IPS DF 6.9 (cell line): ENCODE results near the gene TNFRSF8.

ENCODE experiments used
- DNase-seq: peaks from one replicate; pipeline ENCODE4 v3.0.0-alpha.2; 2013; ENCODE audit warnings: low read depth, low spot score
- H3K27ac ChIP-seq: one replicate; pipeline ENCODE4 v1.5.1; 2013; ENCODE audit warnings: low read length, control low read depth
- H3K27me3 ChIP-seq: 2 replicates; pipeline ENCODE4 v1.6.1; 2013; ENCODE audit warnings: mild to moderate bottlenecking, low read length; ENCODE audit not compliant: control insufficient read depth, insufficient read depth
- H3K36me3 ChIP-seq: 2 replicates; pipeline ENCODE4 v1.6.1; 2013; ENCODE audit warnings: low read length; ENCODE audit not compliant: control insufficient read depth, insufficient read depth
- H3K4me1 ChIP-seq: 2 replicates; pipeline ENCODE4 v1.6.1; 2013; ENCODE audit warnings: low read length; ENCODE audit not compliant: control insufficient read depth, insufficient read depth
- H3K4me3 ChIP-seq: 2 replicates; pipeline ENCODE4 v1.5.1; 2013; ENCODE audit warnings: mild to moderate bottlenecking, low read length
- H3K9me3 ChIP-seq: 2 replicates; pipeline ENCODE4 v1.6.1; 2013; ENCODE audit warnings: low read length, inconsistent platforms; ENCODE audit not compliant: control insufficient read depth, insufficient read depth
- WGBS: extraction: QIAGEN DNeasy Blood & Tissue Kit; methylation state at CpG from one replicate; pipeline ENCODE4 v1.1.7; 2013; ENCODE audit warnings: mixed read lengths, missing lambda C conversion rate; ENCODE audit not compliant: insufficient read length, insufficient coverage; 5-methylcytosine and 5-hydroxymethylcytosine counted together

The TNFRSF8 gene

GRCh38 chr1:12142141-12142823 is 79.2 kb downstream of the TNFRSF8 start:
- DNase-seq: no peak
- Histone ChIP-seq H3K9me3 (no peaks in the 10 kb centered on the region), H3K36me3 (peaks cover 6% of the 10 kb centered on the region; the same call in 1 of the 2 replicates), H3K27ac (no peak overlapping the region), H3K27me3 (no peaks in the 10 kb centered on the region), H3K4me3 (no peak overlapping the region), H3K4me1 (no peaks in the 10 kb centered on the region; the same call in 1 of the 2 replicates)
- no CpG with 5 or more reads among the region's 18 CpGs for WGBS

GRCh38 chr1:12142891-12143630 is 80.0 kb downstream of the TNFRSF8 start:
- Histone ChIP-seq H3K4me3 (no peak overlapping the region), H3K27ac (no peak overlapping the region), H3K4me1 (no peaks in the 10 kb centered on the region; the same call in 1 of the 2 replicates), H3K27me3 (no peaks in the 10 kb centered on the region), H3K36me3 (peaks cover 6% of the 10 kb centered on the region; the same call in 1 of the 2 replicates), H3K9me3 (no peaks in the 10 kb centered on the region)
- no CpG with 5 or more reads among the region's 21 CpGs for WGBS
- no peak for DNase-seq

DNA sequence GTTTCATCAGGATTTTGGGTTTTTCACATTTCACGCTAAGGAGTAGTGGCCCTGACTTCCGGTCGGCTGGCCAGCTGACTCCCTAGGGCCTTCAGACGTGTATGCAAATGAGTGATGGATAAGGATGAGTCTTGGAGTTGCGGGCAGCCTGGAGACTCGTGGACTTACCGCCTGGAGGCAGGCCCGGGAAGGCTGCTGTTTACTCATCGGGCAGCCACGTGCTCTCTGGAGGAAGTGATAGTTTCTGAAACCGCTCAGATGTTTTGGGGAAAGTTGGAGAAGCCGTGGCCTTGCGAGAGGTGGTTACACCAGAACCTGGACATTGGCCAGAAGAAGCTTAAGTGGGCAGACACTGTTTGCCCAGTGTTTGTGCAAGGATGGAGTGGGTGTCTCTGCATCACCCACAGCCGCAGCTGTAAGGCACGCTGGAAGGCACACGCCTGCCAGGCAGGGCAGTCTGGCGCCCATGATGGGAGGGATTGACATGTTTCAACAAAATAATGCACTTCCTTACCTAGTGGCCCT is 80.6 kb downstream of the TNFRSF8 start:
- no CpG with 5 or more reads among the region's 17 CpGs for WGBS
- Histone ChIP-seq H3K36me3 (peaks cover 6% of the 10 kb centered on the region; the same call in 1 of the 2 replicates), H3K27me3 (no peaks in the 10 kb centered on the region), H3K9me3 (no peaks in the 10 kb centered on the region), H3K4me1 (no peaks in the 10 kb centered on the region; the same call in 1 of the 2 replicates), H3K27ac (no peak overlapping the region), H3K4me3 (no peak overlapping the region)
- DNase-seq: no peak

DNA sequence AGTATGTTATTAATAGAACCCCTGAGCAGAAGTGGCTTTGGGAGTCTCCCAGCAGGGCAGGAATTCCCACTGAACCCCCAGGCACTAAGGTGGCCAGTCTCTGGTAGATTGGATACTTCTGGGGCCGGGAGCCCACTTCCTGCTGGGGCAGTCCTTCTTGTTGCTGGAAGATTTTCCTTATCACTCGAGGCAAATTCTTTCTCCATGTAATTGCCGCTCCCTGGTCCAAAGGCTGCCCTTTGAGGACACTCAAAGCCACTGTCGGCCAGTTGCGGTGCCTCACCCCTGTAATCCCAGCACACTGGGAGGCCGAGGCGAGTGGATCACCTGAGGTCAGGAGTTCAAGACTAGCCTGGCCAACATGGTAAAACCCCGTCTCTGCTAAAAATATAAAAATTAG is 81.1 kb downstream of the TNFRSF8 start:
- Histone ChIP-seq H3K27ac (no peak overlapping the region), H3K36me3 (peaks cover 6% of the 10 kb centered on the region; the same call in 1 of the 2 replicates), H3K4me1 (no peaks in the 10 kb centered on the region; the same call in 1 of the 2 replicates), H3K9me3 (no peaks in the 10 kb centered on the region), H3K27me3 (no peaks in the 10 kb centered on the region), H3K4me3 (no peak overlapping the region)
- WGBS: no CpG with 5 or more reads among the region's 8 CpGs
- DNase-seq: no peak

DNA sequence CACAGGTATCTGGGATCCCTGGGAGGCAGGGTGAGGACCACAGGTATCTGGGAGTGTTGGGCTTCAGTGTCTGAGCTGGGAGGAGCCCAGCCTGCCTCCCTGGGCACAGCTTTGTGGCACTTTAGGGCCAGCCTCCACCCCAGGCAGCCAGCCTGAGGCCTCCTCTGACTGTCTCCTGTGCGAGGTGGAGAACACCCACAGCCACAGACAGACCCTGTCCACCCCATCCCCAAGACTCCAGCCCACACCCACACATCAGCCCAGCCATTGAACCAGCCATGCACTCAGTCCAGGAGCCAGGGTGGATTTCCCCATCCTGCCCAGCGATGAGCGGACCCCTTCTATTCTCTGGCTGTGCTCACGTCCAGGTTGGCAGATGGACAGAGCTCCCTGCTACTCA is 81.9 kb downstream of the TNFRSF8 start:
- WGBS: no CpG with 5 or more reads among the region's 4 CpGs
- no peak overlapping the region for H3K4me3 ChIP-seq
- H3K9me3 ChIP-seq: no peaks in the 10 kb centered on the region
- H3K4me1 ChIP-seq: no peaks in the 10 kb centered on the region; the same call in 1 of the 2 replicates
- H3K27me3 ChIP-seq: no peaks in the 10 kb centered on the region
- no peak overlapping the region for H3K27ac ChIP-seq
- peaks cover 6% of the 10 kb centered on the region; the same call in 1 of the 2 replicates for H3K36me3 ChIP-seq
- no peak for DNase-seq

DNA sequence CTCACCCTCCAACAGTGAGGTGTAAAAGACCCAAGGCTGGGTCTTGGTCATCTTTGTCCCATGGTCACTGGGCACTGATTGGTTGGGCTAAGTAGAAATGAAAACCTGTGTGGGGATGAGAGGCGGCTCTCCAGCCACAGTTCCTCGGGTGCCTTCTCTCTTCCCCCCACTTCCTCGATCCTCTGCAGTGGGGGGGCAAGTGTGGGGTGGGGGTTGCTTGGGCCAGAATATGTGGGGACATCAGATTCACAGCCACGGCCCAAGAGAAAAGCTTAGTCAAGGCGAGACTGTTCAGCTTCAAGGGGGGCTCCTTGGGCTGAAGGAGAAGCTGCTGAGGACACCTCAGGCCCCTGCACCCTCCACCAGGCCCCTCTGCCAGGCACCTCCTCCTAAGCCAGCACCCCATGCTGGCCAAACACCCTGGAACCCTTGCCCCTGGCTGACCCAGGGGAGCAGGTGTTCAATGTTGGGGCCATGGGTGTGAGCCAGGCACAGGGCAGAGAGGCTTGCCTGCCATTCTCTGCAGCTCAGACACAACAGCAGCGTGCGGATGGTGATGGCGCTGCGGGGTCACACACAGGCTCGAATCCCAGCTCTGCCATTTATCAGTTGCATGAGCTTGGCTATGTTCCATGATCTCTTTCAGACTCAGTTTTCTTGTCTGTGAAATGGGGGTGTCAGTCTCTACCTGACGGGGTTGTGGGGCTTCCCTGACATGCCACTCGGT is 82.7 kb downstream of the TNFRSF8 start:
- DNase-seq: no peak
- Histone ChIP-seq H3K27ac (no peak overlapping the region), H3K4me1 (no peaks in the 10 kb centered on the region; the same call in 1 of the 2 replicates), H3K36me3 (peaks cover 6% of the 10 kb centered on the region; the same call in 1 of the 2 replicates), H3K27me3 (no peaks in the 10 kb centered on the region), H3K9me3 (no peaks in the 10 kb centered on the region), H3K4me3 (no peak overlapping the region)
- no CpG with 5 or more reads among the region's 12 CpGs for WGBS

GRCh38 chr1:12146343-12147112 is 83.4 kb downstream of the TNFRSF8 start:
- WGBS: no CpG with 5 or more reads among the region's 20 CpGs
- no peak overlapping the region for H3K4me3 ChIP-seq
- H3K27ac ChIP-seq: no peak overlapping the region
- H3K27me3 ChIP-seq: no peaks in the 10 kb centered on the region
- peaks cover 6% of the 10 kb centered on the region; the same call in 1 of the 2 replicates for H3K36me3 ChIP-seq
- no peak for DNase-seq
- H3K4me1 ChIP-seq: no peaks in the 10 kb centered on the region; the same call in 1 of the 2 replicates
- H3K9me3 ChIP-seq: no peaks in the 10 kb centered on the region

GRCh38 chr1:12147201-12147701 is 84.1 kb downstream of the TNFRSF8 start:
- Histone ChIP-seq H3K9me3 (no peaks in the 10 kb centered on the region), H3K27me3 (no peaks in the 10 kb centered on the region), H3K4me1 (no peaks in the 10 kb centered on the region; the same call in 1 of the 2 replicates), H3K4me3 (no peak overlapping the region), H3K36me3 (peaks cover 6% of the 10 kb centered on the region; the same call in 1 of the 2 replicates), H3K27ac (no peak overlapping the region)
- no peak for DNase-seq
- WGBS: no CpG with 5 or more reads among the region's 8 CpGs

DNA sequence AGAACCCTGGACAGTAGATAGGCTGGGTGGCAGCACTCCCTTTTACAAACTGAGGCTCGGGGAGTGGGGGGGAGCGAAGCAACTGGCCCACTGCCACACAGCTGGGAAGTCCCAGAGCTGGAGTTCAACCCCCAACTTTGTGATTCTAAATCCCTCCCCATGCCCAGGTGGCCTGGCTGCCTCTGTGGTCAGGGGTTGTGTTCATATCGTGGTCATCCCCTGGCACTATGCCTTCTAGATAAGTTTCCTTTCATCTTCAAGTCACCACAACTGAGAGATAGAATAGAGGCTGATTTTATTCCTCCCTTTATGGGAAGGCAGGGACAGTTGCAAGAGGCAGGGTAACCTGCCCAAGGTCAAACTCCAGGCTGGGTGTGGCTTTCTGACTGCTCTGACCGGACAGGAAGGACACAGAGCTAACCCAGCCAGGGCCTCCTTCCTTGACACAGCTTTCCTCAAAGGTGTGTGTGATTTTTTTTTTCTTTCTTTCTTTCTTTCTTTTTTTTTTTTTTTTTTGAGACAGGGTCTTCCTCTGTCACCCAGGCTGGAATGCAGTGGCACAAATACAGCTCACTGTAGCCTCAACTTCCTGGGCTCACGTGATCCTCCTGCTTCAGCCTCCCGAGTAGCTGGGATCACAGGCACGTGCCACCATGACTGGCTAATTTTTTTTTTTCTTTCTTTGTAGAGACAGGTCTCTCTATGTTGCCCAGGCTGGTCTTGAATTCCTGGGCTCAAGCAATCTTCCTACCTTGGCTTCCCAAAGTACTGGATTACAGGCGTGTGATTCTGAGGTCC is 85.3 kb downstream of the TNFRSF8 start:
- Histone ChIP-seq H3K4me3 (no peak overlapping the region), H3K36me3 (peaks cover 6% of the 10 kb centered on the region; the same call in 1 of the 2 replicates), H3K27ac (no peak overlapping the region), H3K4me1 (no peaks in the 10 kb centered on the region; the same call in 1 of the 2 replicates), H3K27me3 (no peaks in the 10 kb centered on the region), H3K9me3 (no peaks in the 10 kb centered on the region)
- no CpG with 5 or more reads among the region's 8 CpGs for WGBS
- no peak for DNase-seq
